NCI-H1930 (cell line): ENCODE measurements around the gene SLC25A44.

Source experiments
- DNase-seq, 2 experiments: peaks; one replicate each; lab custom pipeline; 2025; lab: John Stamatoyannopoulos, UW

SLC25A44 gene

DNA sequence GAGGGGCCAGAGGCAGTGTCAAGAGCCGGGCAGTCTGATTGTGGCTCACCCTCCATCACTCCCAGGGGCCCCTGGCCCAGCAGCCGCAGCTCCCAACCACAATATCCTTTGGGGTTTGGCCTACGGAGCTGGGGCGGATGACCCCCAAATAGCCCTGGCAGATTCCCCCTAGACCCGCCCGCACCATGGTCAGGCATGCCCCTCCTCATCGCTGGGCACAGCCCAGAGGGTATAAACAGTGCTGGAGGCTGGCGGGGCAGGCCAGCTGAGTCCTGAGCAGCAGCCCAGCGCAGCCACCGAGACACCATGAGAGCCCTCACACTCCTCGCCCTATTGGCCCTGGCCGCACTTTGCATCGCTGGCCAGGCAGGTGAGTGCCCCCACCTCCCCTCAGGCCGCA, 48.0 kb downstream of the SLC25A44 start, which contains the start of gene BGLAP:
Gene BGLAP (plus strand): TSS at position 259 of the 400 bp plus-strand sequence. CDS start 48 bp downstream, at position 307.
- DNase-seq, result no peak

- no peak for DNase-seq
Measured at GRCh38 chr1:156242738-156243137, 48.8 kb downstream of the SLC25A44 start.

DNA sequence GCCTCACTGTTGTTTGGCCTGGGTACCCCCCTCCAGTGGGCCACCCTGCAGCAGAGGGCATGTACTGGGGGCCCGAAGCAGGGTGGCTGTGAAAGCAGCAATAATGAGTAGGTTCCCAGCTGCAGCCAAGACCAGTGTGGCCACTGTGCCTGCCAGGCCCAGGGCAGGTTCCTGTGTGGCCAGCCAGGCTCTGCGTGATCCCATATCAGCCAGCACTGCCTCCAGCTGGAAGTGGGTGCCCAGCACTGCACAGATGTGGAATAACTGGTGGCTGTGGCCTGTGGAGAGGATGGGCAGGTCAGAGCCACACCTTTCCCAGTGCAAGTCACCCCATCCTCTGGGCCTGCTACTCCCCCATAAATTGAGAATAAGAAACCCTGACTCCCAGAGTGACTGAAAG, 50.2 kb downstream of the SLC25A44 start:
- no peak for DNase-seq

DNA sequence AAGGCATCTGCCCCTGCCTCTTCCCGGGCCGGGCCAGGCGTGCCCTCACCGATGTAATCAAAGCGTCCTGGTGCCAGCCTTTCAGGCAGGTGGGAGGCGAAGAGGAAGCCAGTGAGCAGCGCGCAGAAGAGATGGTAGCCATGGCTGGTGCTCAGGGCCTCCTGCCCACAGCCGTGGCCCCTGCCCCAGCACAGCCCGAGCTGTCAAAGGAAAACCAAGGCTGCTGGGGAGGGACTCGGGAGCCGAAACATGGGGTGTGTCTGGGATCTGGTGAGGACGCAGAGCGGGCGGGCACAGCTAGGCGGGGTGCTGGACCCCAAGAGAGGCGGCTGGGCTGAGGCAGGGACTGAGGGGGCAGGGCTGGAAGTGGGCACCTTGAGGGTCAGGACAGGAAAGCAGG, 50.8 kb downstream of the SLC25A44 start:
- no peak for DNase-seq

GRCh38 chr1:156245451-156246232, 51.7 kb downstream of the SLC25A44 start:
- DNase-seq, result peak in 1 of 2 experiments; percentile 11

DNA sequence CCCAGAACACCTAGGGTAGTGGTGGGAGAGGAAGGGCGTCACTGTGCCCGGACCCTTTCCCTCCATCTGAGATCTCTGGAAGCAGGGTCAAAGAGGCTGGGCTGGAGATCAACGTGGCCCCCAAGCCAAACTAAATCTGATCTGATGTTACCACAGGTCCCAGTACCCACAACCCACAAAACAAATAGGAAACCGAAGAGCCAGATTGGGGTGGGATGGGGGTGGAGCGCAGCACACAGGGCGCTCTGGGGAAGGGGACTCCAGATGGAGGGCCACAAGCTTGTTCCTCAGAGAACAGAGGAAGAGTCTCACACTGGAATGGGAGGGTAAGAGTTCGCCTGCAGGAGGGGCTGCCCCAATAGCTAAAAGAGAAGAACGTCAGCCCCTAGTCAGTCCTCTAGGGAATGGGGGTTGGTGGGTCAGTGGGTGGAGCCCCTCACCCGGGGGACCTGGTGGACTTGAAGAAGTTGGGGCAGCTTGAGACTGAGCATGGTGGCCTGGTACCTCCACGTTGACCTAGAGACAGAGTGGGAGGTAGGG, 52.4 kb downstream of the SLC25A44 start:
- DNase-seq, result no peak

- no peak for DNase-seq
Measured at GRCh38 chr1:156246781-156247459, 53.0 kb downstream of the SLC25A44 start.

- no peak for DNase-seq
Measured at GRCh38 chr1:156247460-156248322, 53.8 kb downstream of the SLC25A44 start, which contains the start of gene PAQR6. TSS of gene PAQR6 (minus strand) at chr1:156248056. CDS start at chr1:156246731, 1,325 bp downstream.

GRCh38 chr1:156248323-156248683, 54.4 kb downstream of the SLC25A44 start:
- no peak for DNase-seq

DNA sequence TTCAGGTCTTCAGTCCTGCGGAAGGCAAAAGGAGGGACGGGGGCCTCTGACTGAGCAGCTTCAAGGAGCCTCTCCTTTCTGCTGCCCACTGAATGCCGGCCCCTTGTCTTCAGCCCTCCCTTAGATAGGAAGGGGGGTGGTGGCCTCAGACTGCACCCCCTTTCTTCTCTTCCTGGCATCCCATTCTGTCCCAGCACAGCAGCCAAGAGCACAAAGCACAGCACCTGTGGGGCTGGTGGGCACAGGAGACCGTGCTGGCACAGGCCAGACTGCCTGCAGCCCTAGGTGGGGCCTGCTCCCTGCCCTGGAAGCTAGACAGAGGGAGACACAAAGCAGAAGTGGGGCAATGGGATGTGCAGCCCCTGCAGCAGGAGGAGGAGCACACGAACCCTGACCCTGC, 55.7 kb downstream of the SLC25A44 start:
- DNase-seq, result no peak

- DNase-seq, result no peak
Measured at GRCh38 chr1:156251527-156251926, 57.6 kb downstream of the SLC25A44 start.

GRCh38 chr1:156253634-156254033, 59.7 kb downstream of the SLC25A44 start:
- no peak for DNase-seq

GRCh38 chr1:156257711-156258110, 63.8 kb downstream of the SLC25A44 start:
- no peak for DNase-seq

GRCh38 chr1:156258859-156259258, 65.0 kb downstream of the SLC25A44 start:
- DNase-seq, result no peak

DNA sequence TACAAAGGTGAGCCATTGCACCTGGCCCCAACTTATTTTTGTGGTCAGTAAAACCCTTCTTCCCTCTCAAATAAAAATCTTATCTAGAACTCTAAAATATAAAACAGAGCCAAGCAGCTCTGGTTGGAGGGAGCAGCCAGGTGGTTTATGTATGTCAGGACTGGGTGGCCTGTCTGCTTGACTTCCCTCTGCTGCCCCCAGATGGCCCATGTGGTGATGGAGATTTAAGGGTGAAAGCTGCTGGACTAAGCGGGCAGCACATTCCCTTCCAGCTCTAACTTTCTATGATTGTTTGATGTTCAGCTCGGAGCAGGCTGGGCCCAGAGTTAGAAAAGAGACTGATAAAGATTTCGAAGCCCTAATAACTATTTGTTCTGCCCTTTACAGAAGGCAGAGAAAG, 65.9 kb downstream of the SLC25A44 start:
- DNase-seq, result peak in 1 of 2 experiments; percentile 12

- no peak for DNase-seq
Measured at GRCh38 chr1:156260896-156261295, 67.0 kb downstream of the SLC25A44 start.
